22Rv1 (cell line): ENCODE measurements around the gene ZNF284.
"Not testable (repeated sequence)": the region's sequence is repeated elsewhere in the genome, so short reads cannot be mapped to it uniquely, and the experiment has no call there.

Source experiments
- H3K27ac ChIP-seq: fragments of 450-650 bp; 2 replicates; pipeline ENCODE4 v1.5.1; 2017
- CTCF ChIP-seq: fragments of 450-650 bp; IDR thresholded peaks from 2 replicates; pipeline ENCODE4 v1.5.1; 2017; ENCODE audit warnings: mild to moderate bottlenecking
- ZFX ChIP-seq: fragments of 450-650 bp; IDR thresholded peaks from 2 replicates; pipeline ENCODE4 v1.6.1; 2017; ENCODE audit warnings: antibody characterized with exemption, borderline replicate concordance

The ZNF284 gene

GRCh38 chr19:44111910-44112463 is 40.0 kb downstream of the ZNF284 start:
- TF ChIP-seq ZFX (no peak), CTCF (no peak)
- peak overlapping the region; percentile 65 for H3K27ac ChIP-seq

- TF ChIP-seq ZFX, result no peak
- TF ChIP-seq CTCF, result no peak
- H3K27ac ChIP-seq, result peak overlapping the region; percentile 65
Observed at GRCh38 chr19:44112802-44113137, 40.8 kb downstream of the ZNF284 start.

GRCh38 chr19:44113138-44113783 is 41.3 kb downstream of the ZNF284 start, which contains the start of gene ZNF225:
TSS of gene ZNF225 (plus strand) at chr19:44113399. CDS start at chr19:44115828, 2,429 bp downstream.
- H3K27ac ChIP-seq, result peak within 1 kb of the TSS; percentile 65
- TF ChIP-seq CTCF (no peak), ZFX (no peak)

- H3K27ac ChIP-seq, result peak overlapping the region; percentile 65; the same call in 1 of the 2 replicates
Observed at GRCh38 chr19:44113784-44114390, 41.9 kb downstream of the ZNF284 start.

GRCh38 chr19:44121162-44121561 is 49.2 kb downstream of the ZNF284 start:
- H3K27ac ChIP-seq, result not testable (repeated sequence)

More at GRCh38 chr19:44113784-44114390, 41.9 kb downstream of the ZNF284 start:
- no peak for TF ChIP-seq ZFX
- no peak for TF ChIP-seq CTCF

- H3K27ac ChIP-seq, result no peak overlapping the region
- TF ChIP-seq ZFX (no peak), CTCF (no peak)
Observed at GRCh38 chr19:44131955-44132354, 60.0 kb downstream of the ZNF284 start.
